Measurements from ENCODE around the gene ZFR. TPM values are rescaled to one million over a fixed set of nuclear protein-coding genes. Genes with fewer than 3 reads are reported as not detected.
"Not testable (repeated sequence)": the region's sequence is repeated elsewhere in the genome, so short reads cannot be mapped to it uniquely, and the experiment has no call there.

ZFR gene
- total RNA-seq, 1 donor, result 122 TPM

- DNase-seq (ENCODE audit: low read depth), result no peak
- no peak overlapping the region for H3K4me3 ChIP-seq (ENCODE audit: low read depth, low read length)
- TF ChIP-seq CTCF (IDR thresholded peaks at IDR 0.05; ENCODE audit: insufficient read depth, low read depth, low read length), result no peak
Observed at GRCh38 chr5:32434221-32434620, 10.3 kb downstream of the ZFR start.

GRCh38 chr5:32432633-32433032 is 11.9 kb downstream of the ZFR start:
- no peak for TF ChIP-seq CTCF (IDR thresholded peaks at IDR 0.05; ENCODE audit: insufficient read depth, low read depth, low read length)
- H3K4me3 ChIP-seq (ENCODE audit: low read depth, low read length), result no peak overlapping the region
- no peak for DNase-seq (ENCODE audit: low read depth)

- DNase-seq (ENCODE audit: low read depth); H3K4me3 ChIP-seq (ENCODE audit: low read depth, low read length): not testable (repeated sequence)
Observed at GRCh38 chr5:32430825-32431224, 13.7 kb downstream of the ZFR start.

- no peak overlapping the region for H3K4me3 ChIP-seq (ENCODE audit: low read depth, low read length)
- DNase-seq (ENCODE audit: low read depth), result peak; percentile 55
- TF ChIP-seq CTCF (IDR thresholded peaks at IDR 0.05; ENCODE audit: insufficient read depth, low read depth, low read length), result no peak
Observed at GRCh38 chr5:32428426-32428825, 16.1 kb downstream of the ZFR start.

GRCh38 chr5:32426440-32427151 is 17.9 kb downstream of the ZFR start:
- TF ChIP-seq CTCF (IDR thresholded peaks at IDR 0.05; ENCODE audit: insufficient read depth, low read depth, low read length), result no peak
- no peak overlapping the region for H3K4me3 ChIP-seq (ENCODE audit: low read depth, low read length)
- no peak for DNase-seq (ENCODE audit: low read depth)

- no peak for DNase-seq (ENCODE audit: low read depth)
- no peak for TF ChIP-seq CTCF (IDR thresholded peaks at IDR 0.05; ENCODE audit: insufficient read depth, low read depth, low read length)
- no peak overlapping the region for H3K4me3 ChIP-seq (ENCODE audit: low read depth, low read length)
Observed at GRCh38 chr5:32422697-32423096, 21.8 kb downstream of the ZFR start.

GRCh38 chr5:32421075-32421474 is 23.5 kb downstream of the ZFR start:
- no peak for DNase-seq (ENCODE audit: low read depth)
- TF ChIP-seq CTCF (IDR thresholded peaks at IDR 0.05; ENCODE audit: insufficient read depth, low read depth, low read length), result no peak
- no peak overlapping the region for H3K4me3 ChIP-seq (ENCODE audit: low read depth, low read length)
